Measurements from ENCODE around the gene STC2. TPM values are rescaled to one million over a fixed set of nuclear protein-coding genes. Genes with fewer than 3 reads are reported as not detected.
A peak's percentile ranks its signal among the peaks of the same experiment; 100 is the strongest.

The STC2 gene
- total and polyA plus RNA-seq, 7 donors: 2.1 to 25.7 (median 9.2) TPM

- TF ChIP-seq CTCF (IDR thresholded peaks at IDR 0.05): no peak
- intact Hi-C loops (cut with DNase I): no loop called here
- ATAC-seq (no peak), DNase-seq (no peak)
- Histone ChIP-seq H3K27ac (no peak overlapping the region), H3K4me3 (no peak overlapping the region), H3K9me3 (no peaks in the 10 kb centered on the region), H3K4me1 (peaks cover 4% of the 10 kb centered on the region), H3K27me3 (ENCODE audit: insufficient read depth in 3 of 3, low read length in 2 of 3) (no peaks in the 10 kb centered on the region), H3K36me3 (ENCODE audit: insufficient read depth in 1 of 2, low read depth in 1 of 2) (no peaks in the 10 kb centered on the region)
- WGBS, 3 donors: 88 to 90% (median 89%) methylated on average over 4 of the region's 4 CpGs
Measured at GRCh38 chr5:173333925-173334661, 5.9 kb upstream of the STC2 start.

- H3K36me3 ChIP-seq (ENCODE audit: insufficient read depth in 1 of 2, low read depth in 1 of 2): no peaks in the 10 kb centered on the region
- no peak overlapping the region for H3K27ac ChIP-seq
- 43 to 48% (median 45%) methylated on average over 16 of the region's 16 CpGs for WGBS, 3 donors
- peaks cover 21% of the 10 kb centered on the region for H3K4me1 ChIP-seq
- intact Hi-C loops (cut with DNase I): loop anchor here (1.0 kb wide), 1 partner anchor 38 kb away; no protein-coding TSS in a partner anchor
- TF ChIP-seq CTCF (IDR thresholded peaks at IDR 0.05): peak; percentile 73
- DNase-seq (peak; percentile 84 to 91), ATAC-seq (peak; percentile 47 to 75 (median 70))
- H3K27me3 ChIP-seq (ENCODE audit: insufficient read depth in 3 of 3, low read length in 2 of 3): peaks cover 0 to 5% (median 0%) of the 10 kb centered on the region in 3 donors
- no peak overlapping the region for H3K4me3 ChIP-seq
- no peaks in the 10 kb centered on the region for H3K9me3 ChIP-seq
Measured at GRCh38 chr5:173331956-173332479, 3.8 kb upstream of the STC2 start.

DNA sequence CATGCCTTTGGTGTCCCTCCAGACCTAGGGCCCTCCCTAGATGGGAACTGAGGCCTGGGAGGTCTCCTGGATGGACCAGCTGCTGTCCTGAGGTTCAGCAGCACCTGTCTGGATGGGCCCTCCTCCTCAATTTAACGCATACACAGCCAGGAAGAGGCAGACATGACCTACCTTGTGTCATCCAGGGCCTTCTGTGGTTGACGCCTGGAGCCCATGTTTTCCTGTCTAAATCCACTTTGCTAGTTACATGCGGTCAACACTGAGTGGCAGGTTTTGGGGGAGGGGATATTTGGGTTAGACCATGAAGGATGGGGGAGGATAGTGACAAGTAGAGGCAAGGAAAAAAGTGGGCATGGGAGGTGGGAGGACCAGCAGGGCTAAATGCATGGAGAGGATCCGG, 3.1 kb upstream of the STC2 start:
- WGBS, 3 donors: 93 to 96% (median 93%) methylated on average over 4 of the region's 4 CpGs
- no peaks in the 10 kb centered on the region for H3K36me3 ChIP-seq (ENCODE audit: insufficient read depth in 1 of 2, low read depth in 1 of 2)
- intact Hi-C loops (cut with DNase I): no loop called here
- H3K4me1 ChIP-seq: peaks cover 23% of the 10 kb centered on the region
- no peak overlapping the region for H3K4me3 ChIP-seq
- no peak for TF ChIP-seq CTCF (IDR thresholded peaks at IDR 0.05)
- no peak overlapping the region for H3K27ac ChIP-seq
- no peak for DNase-seq
- H3K9me3 ChIP-seq: no peaks in the 10 kb centered on the region
- peaks cover 0 to 12% (median 0%) of the 10 kb centered on the region in 3 donors for H3K27me3 ChIP-seq (ENCODE audit: insufficient read depth in 3 of 3, low read length in 2 of 3)
- no peak for ATAC-seq

- H3K9me3 ChIP-seq: no peaks in the 10 kb centered on the region
- no peak overlapping the region for H3K27ac ChIP-seq
- peaks cover 23% of the 10 kb centered on the region for H3K4me1 ChIP-seq
- ATAC-seq (no peak), DNase-seq (no peak)
- no peak for TF ChIP-seq CTCF (IDR thresholded peaks at IDR 0.05)
- 92 to 95% (median 95%) methylated on average over 8 of the region's 8 CpGs for WGBS, 3 donors
- no peak overlapping the region for H3K4me3 ChIP-seq
- intact Hi-C loops (cut with DNase I): no loop called here
- H3K36me3 ChIP-seq (ENCODE audit: insufficient read depth in 1 of 2, low read depth in 1 of 2): peaks cover 0 to under 1% of the 10 kb centered on the region in 2 donors
- peaks cover 0 to 16% (median 0%) of the 10 kb centered on the region in 3 donors for H3K27me3 ChIP-seq (ENCODE audit: insufficient read depth in 3 of 3, low read length in 2 of 3)
Measured at GRCh38 chr5:173330338-173331206, 2.4 kb upstream of the STC2 start.
